Naive thymus-derived CD8-positive, alpha-beta T cell (primary cell): ENCODE results near the gene NDUFA12. TPM values are rescaled to one million over a fixed set of nuclear protein-coding genes. Genes with fewer than 3 reads are reported as not detected.

Experiments used
- ATAC-seq, 2 donors: fragments of 150-1000 bp; cut with Tn5 transposase in 1 of 2; sonication (Bioruptor Pico), chemical (Tn5 transposase) in 1 of 2; 1 replicate in 1 of 2; 2 replicates in 1 of 2; pipeline ENCODE4 v1.10.0; 2021; ENCODE audit warnings: mild to moderate bottlenecking in 2 of 2, moderate library complexity in 2 of 2
- POLR2A ChIA-PET: fragments of 350-600 bp; sonication (Branson Sonifier 250); formaldehyde crosslinking; loops from one replicate; lab custom pipeline; 2021; ENCODE audit warnings: antibody characterized with exemption; lab: Charles Lee
- DNase-seq, 10 donors: peaks; one replicate each; pipeline versions ENCODE4 v3.0.0 to v3.0.0-alpha.2; 2020 to 2022
- H3K27ac Mint-ChIP-seq, 10 donors: one replicate each; pipeline ENCODE4 v1.8.0; 2020 to 2022; ENCODE audit warnings: mild to moderate bottlenecking in 10 of 10, mixed read lengths in 10 of 10, moderate library complexity in 4 of 10, inconsistent platforms in 1 of 10
- H3K27me3 Mint-ChIP-seq, 5 donors: one replicate each; pipeline ENCODE4 v1.8.0; 2021 to 2022; ENCODE audit warnings: mixed read lengths in 5 of 5
- H3K36me3 Mint-ChIP-seq, 3 donors: one replicate each; pipeline ENCODE4 v1.8.0; 2020 to 2022; ENCODE audit warnings: mixed read lengths in 3 of 3, mild to moderate bottlenecking in 2 of 3, inconsistent platforms in 1 of 3
- H3K4me1 Mint-ChIP-seq, 4 donors: one replicate each; pipeline ENCODE4 v1.8.0; 2021 to 2022; ENCODE audit warnings: mixed read lengths in 4 of 4
- H3K4me3 Mint-ChIP-seq, 10 donors: one replicate each; pipeline ENCODE4 v1.8.0; 2020 to 2022; ENCODE audit warnings: mild to moderate bottlenecking in 10 of 10, mixed read lengths in 10 of 10, moderate library complexity in 6 of 10, inconsistent platforms in 1 of 10
- H3K9me3 Mint-ChIP-seq, 9 donors: one replicate each; pipeline ENCODE4 v1.8.0; 2020 to 2022; ENCODE audit warnings: mixed read lengths in 9 of 9, mild to moderate bottlenecking in 3 of 9, inconsistent platforms in 1 of 9, moderate library complexity in 1 of 9
- polyA plus RNA-seq, 3 donors: library from polyadenylated mRNA; unstranded; fragments of 300-500 nt; fragmentation: Illumina TruSeq; gene quantifications; one replicate each; pipeline ENCODE4 v1.2.3, GENCODE V29; 2021
- total RNA-seq, 8 experiments: library from RNA in 2 of 8; stranded (reverse) in 2 of 8; gene quantifications; one replicate each; pipeline ENCODE4 v1.2.3 and lab custom pipeline; 2021 to 2026

The NDUFA12 gene
- total and polyA plus RNA-seq, 5 experiments from 2014 or later: 67.5 to 364 (median 282) TPM

DNA sequence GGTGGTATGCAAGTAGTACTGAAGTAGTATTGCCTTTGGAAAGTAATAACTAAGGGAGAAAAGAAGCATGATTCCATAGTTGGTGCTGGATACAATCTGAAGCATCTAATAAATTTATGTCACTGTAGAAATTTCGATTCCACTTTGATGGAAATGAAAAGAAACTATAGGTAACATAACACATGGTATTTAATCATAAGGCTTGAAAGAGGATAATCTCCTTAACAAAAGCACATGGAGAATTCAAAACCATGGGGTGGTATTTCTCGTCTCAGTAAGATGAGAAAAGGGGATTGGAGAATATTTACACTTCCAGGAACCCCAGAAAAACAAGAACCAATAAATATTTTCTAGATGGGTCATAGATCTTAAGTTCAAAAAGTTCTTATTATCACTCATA, 72.7 kb downstream of the NDUFA12 start:
- peaks cover 0 to 45% (median 3%) of the 10 kb centered on the region in 5 donors for H3K27me3 Mint-ChIP-seq
- no peak for DNase-seq
- POLR2A ChIA-PET: no interaction called here
- peaks cover 0 to 3% (median under 1%) of the 10 kb centered on the region in 4 donors for H3K4me1 Mint-ChIP-seq
- H3K4me3 Mint-ChIP-seq: no peak overlapping the region
- no peaks in the 10 kb centered on the region for H3K9me3 Mint-ChIP-seq
- H3K27ac Mint-ChIP-seq: no peak overlapping the region
- H3K36me3 Mint-ChIP-seq: no peaks in the 10 kb centered on the region
- ATAC-seq: no peak

DNA sequence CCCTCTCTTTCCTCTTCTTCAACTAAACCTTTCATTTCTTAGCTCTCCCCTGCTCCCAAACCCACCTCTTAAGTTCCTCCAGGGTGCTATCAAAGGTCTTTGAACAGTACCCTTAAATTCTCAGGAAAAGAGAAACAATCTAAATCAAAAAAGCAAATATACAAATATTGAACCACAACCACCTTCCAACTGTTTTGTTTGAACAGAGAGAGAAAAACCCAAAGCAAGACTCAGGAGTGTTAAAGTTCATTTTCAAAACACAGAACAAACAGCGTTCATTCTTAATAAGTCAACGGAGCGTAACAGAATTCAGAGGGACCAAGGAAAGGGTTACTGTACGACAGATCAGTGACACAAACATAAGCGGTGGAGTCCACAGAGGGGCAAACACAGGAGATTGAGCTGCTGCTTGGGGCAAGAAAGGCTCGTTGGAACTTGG, 73.3 kb downstream of the NDUFA12 start:
- DNase-seq (no peak), ATAC-seq (no peak)
- Mint-ChIP-seq H3K27ac (peak overlapping the region in 1 of 10 donors; percentile 23), H3K36me3 (no peaks in the 10 kb centered on the region), H3K4me1 (peaks cover 0 to 6% (median under 1%) of the 10 kb centered on the region in 4 donors), H3K27me3 (peaks cover 0 to 45% (median 3%) of the 10 kb centered on the region in 5 donors), H3K4me3 (no peak overlapping the region), H3K9me3 (no peaks in the 10 kb centered on the region)
- POLR2A ChIA-PET: no interaction called here

DNA sequence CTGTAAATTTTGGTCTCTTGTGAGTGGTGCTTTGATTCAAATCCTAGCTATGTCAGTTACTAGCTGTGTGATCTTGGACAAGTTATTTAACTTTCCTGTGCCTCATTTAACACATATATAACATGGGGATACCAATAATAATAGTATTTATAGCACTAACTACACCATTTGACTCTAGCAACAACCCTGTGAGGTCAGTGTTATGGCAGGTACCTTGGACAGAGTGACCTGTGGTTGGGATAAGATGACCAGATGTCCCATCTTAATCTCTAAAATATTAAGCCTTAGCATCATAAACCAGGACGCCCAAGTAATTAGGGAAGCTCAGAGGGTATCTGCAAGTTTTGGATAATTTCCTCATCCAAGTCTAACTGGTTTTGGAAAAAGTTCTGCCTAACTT, 73.7 kb downstream of the NDUFA12 start:
- H3K27ac Mint-ChIP-seq: peak overlapping the region in 1 of 10 donors; percentile 68
- no peak overlapping the region for H3K4me3 Mint-ChIP-seq
- POLR2A ChIA-PET: no interaction called here
- H3K9me3 Mint-ChIP-seq: no peaks in the 10 kb centered on the region
- peaks cover 0 to 6% (median under 1%) of the 10 kb centered on the region in 4 donors for H3K4me1 Mint-ChIP-seq
- DNase-seq (no peak), ATAC-seq (no peak)
- peaks cover 0 to 45% (median 3%) of the 10 kb centered on the region in 5 donors for H3K27me3 Mint-ChIP-seq
- H3K36me3 Mint-ChIP-seq: no peaks in the 10 kb centered on the region

DNA sequence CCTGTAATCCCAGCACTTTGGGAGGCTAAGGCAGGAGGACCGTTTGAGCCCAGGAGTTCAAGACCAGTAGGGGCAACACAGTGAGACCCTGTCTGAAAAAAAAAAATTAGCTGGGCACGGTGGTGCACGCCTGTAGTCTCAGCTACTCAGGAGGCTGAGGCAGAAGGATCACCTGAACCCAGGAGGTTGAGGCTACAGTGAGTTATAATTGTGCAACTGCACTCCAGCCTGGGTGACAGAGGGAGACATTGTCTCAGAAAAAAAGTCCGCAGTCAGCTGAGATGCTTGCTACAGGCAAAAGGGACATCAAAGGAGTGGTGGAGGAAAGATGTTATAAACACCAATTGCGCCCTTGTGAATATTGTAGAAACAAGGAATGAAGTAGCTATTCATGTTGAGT, 77.8 kb downstream of the NDUFA12 start:
- Mint-ChIP-seq H3K27ac (no peak overlapping the region), H3K36me3 (no peaks in the 10 kb centered on the region), H3K9me3 (no peaks in the 10 kb centered on the region), H3K4me3 (no peak overlapping the region), H3K27me3 (peaks cover 0 to 26% (median 3%) of the 10 kb centered on the region in 5 donors), H3K4me1 (peaks cover 0 to 6% (median 1%) of the 10 kb centered on the region in 4 donors)
- ATAC-seq (no peak), DNase-seq (no peak)
- POLR2A ChIA-PET: no interaction called here

DNA sequence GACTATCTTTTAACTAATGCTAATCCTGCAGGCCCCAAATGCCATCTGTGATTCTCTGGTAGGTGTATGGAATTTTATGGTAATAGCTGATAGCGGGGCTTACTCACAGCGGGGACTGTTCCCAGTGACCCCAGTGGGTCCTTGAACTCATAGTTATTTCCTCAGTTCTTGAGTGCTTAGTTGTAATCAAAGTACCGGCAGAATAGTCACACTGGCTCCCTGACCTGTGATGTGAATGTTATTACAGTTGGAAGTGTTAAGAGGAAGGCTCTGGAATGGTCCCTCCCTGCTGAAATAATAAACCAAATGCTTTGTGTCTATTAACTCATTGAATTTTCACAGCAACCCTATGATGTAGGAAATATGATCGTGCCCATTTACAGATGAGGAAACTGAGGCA, 78.3 kb downstream of the NDUFA12 start:
- DNase-seq (no peak), ATAC-seq (no peak)
- Mint-ChIP-seq H3K4me3 (no peak overlapping the region), H3K4me1 (peaks cover 0 to 6% (median 1%) of the 10 kb centered on the region in 4 donors), H3K36me3 (no peaks in the 10 kb centered on the region), H3K27ac (no peak overlapping the region), H3K9me3 (no peaks in the 10 kb centered on the region), H3K27me3 (peaks cover 0 to 21% (median 1%) of the 10 kb centered on the region in 5 donors)
- POLR2A ChIA-PET: no interaction called here

DNA sequence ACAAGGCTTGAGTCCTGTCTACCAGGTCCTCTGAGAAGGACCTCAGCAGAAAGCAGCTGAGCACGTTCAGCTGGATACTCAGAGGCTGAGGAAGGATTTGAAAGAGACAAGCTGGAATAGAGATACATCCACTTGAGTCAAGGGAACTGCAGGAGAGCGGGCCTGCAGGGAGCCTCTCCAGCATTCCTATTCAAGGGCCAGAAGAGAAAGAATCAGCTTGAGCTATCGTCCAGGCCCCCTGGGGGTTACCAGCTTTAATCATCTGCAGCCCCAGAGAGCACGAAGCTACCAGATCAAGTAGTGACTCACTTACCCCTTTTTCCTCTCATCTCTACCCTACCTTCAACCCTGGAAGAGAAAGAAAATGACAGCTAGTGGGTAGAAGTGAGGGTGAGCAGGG, 80.9 kb downstream of the NDUFA12 start:
- H3K4me1 Mint-ChIP-seq: peaks cover 0 to 6% (median 1%) of the 10 kb centered on the region in 4 donors
- H3K27ac Mint-ChIP-seq: no peak overlapping the region
- no peaks in the 10 kb centered on the region for H3K9me3 Mint-ChIP-seq
- ATAC-seq (no peak), DNase-seq (no peak)
- peaks cover 0 to 1% (median 0%) of the 10 kb centered on the region in 5 donors for H3K27me3 Mint-ChIP-seq
- no peaks in the 10 kb centered on the region for H3K36me3 Mint-ChIP-seq
- no peak overlapping the region for H3K4me3 Mint-ChIP-seq
- POLR2A ChIA-PET: no interaction called here

Other genes starting within 250 kb of the NDUFA12 start
- 10 to 100 TPM; 42.9 to 59.0 TPM for gene NR2C1, start 69.9 kb upstream of the NDUFA12 start, total RNA-seq
- gene NR2C1, start 69.9 kb upstream of the NDUFA12 start, polyA plus RNA-seq: 1 to 10 TPM; 3.3 to 7.1 (median 5.9) TPM
- gene FGD6, start 213.8 kb upstream of the NDUFA12 start, total RNA-seq: under 1 TPM; 0.78 to 0.99 TPM
- under 1 TPM in 2 of 3 donors, not detected in 1; 0.04 to 0.16 TPM for gene FGD6, start 213.8 kb upstream of the NDUFA12 start, polyA plus RNA-seq
- 10 to 100 TPM; 44.8 TPM for gene VEZT, start 214.1 kb upstream of the NDUFA12 start, total RNA-seq
- 10 to 100 TPM; 17.4 to 22.7 (median 19.4) TPM for gene VEZT, start 214.1 kb upstream of the NDUFA12 start, polyA plus RNA-seq